H1 (cell line): ENCODE measurements around the gene XPO1. TPM values are rescaled to one million over a fixed set of nuclear protein-coding genes. Genes with fewer than 3 reads are reported as not detected.
"Not testable (repeated sequence)": the region's sequence is repeated elsewhere in the genome, so short reads cannot be mapped to it uniquely, and the experiment has no call there.

Experiments used
- CTCF ChIA-PET: fragments of 300-600 bp; sonication (Branson Sonifier 250); formaldehyde crosslinking; loops from one replicate; lab custom pipeline; 2021; ENCODE audit not compliant: partially characterized antibody; lab: Charles Lee
- POLR2A ChIA-PET: fragments of 300-600 bp; sonication (Branson Sonifier 250); formaldehyde crosslinking; loops from one replicate; lab custom pipeline; 2021; ENCODE audit warnings: inconsistent platforms; ENCODE audit not compliant: partially characterized antibody; lab: Charles Lee
- DNase-seq, 2 experiments: peaks; one replicate each; pipeline versions ENCODE4 v3.0.0 to v3.0.0-alpha.2; 2010 to 2022; ENCODE audit warnings: low spot score in 2 of 2, low read depth in 1 of 2, mixed read lengths in 1 of 2
- FAIRE-seq: peaks from 2 replicates; lab custom pipeline; 2011; peaks lifted over from hg19 to GRCh38; lab: Jason Lieb, UNC
- H2AFZ ChIP-seq: 2 replicates; pipeline ENCODE4 v1.8.1; 2012; ENCODE audit warnings: low read length, inconsistent platforms
- H2AK5ac ChIP-seq: 2 replicates; pipeline ENCODE4 v1.6.1; 2013; ENCODE audit warnings: low read depth, low read length
- H2BK120ac ChIP-seq: replicated peaks from 2 replicates; pipeline ENCODE3; 2013; ENCODE audit warnings: low read depth, low read length, inconsistent platforms
- H2BK12ac ChIP-seq: 2 replicates; pipeline ENCODE4 v1.6.1; 2013; ENCODE audit warnings: low read depth, low read length
- H2BK15ac ChIP-seq: 2 replicates; pipeline ENCODE4 v1.6.1; 2013; ENCODE audit warnings: low read length
- H2BK20ac ChIP-seq: 2 replicates; pipeline ENCODE4 v1.6.1; 2013; ENCODE audit warnings: low read length
- H2BK5ac ChIP-seq: 2 replicates; pipeline ENCODE4 v1.6.1; 2013; ENCODE audit warnings: low read depth, low read length
- H3K14ac ChIP-seq: 2 replicates; pipeline ENCODE4 v1.6.1; 2013; ENCODE audit warnings: inconsistent platforms; ENCODE audit not compliant: insufficient read length
- H3K18ac ChIP-seq: 2 replicates; pipeline ENCODE4 v1.6.1; 2013; ENCODE audit warnings: low read length; ENCODE audit errors: extremely low read depth
- H3K23ac ChIP-seq: 2 replicates; pipeline ENCODE4 v1.6.1; 2013; ENCODE audit warnings: inconsistent platforms; ENCODE audit not compliant: insufficient read length
- H3K23me2 ChIP-seq: 2 replicates; pipeline ENCODE4 v1.6.1; 2013; ENCODE audit warnings: low read depth, low read length
- H3K27ac ChIP-seq: 2 replicates; pipeline ENCODE4 v1.6.1; 2011; ENCODE audit warnings: low read depth, low read length, inconsistent platforms
- H3K27me3 ChIP-seq, 4 experiments: replicated peaks in 1 of 4; 1 replicate in 1 of 4; 2 replicates in 3 of 4; pipeline versions ENCODE4 v1.6.1 to v1.8.1; 2011 to 2013; ENCODE audit warnings: low read length in 3 of 4, mild to moderate bottlenecking in 3 of 4, inconsistent platforms in 2 of 4, mixed read lengths in 2 of 4, moderate library complexity in 1 of 4; ENCODE audit not compliant: control insufficient read depth in 3 of 4, insufficient read depth in 3 of 4; ENCODE audit errors: extremely low read depth in 1 of 4
- H3K36me3 ChIP-seq, 4 experiments: 2 replicates each; pipeline versions ENCODE4 v1.6.1 to v1.8.1; 2011 to 2013; ENCODE audit warnings: mild to moderate bottlenecking in 4 of 4, low read length in 3 of 4, moderate library complexity in 2 of 4, control low read depth in 1 of 4, inconsistent platforms in 1 of 4; ENCODE audit not compliant: insufficient read depth in 4 of 4, control insufficient read depth in 2 of 4
- H3K4ac ChIP-seq: replicated peaks from 2 replicates; pipeline ENCODE3; 2013; ENCODE audit warnings: low read length, low read depth, mixed read lengths, inconsistent platforms; ENCODE audit not compliant: insufficient read length
- H3K4me1 ChIP-seq, 4 experiments: replicated peaks in 1 of 4; 1 replicate in 1 of 4; 2 replicates in 3 of 4; pipeline versions ENCODE4 v1.6.1 to v1.8.1; 2011 to 2013; ENCODE audit warnings: low read length in 3 of 4, inconsistent platforms in 2 of 4, mixed read lengths in 1 of 4; ENCODE audit not compliant: insufficient read depth in 4 of 4, control insufficient read depth in 3 of 4
- H3K4me2 ChIP-seq, 2 experiments: 2 replicates each; pipeline versions ENCODE4 v1.6.1 to v1.8.1; 2011 to 2013; ENCODE audit warnings: low read depth in 2 of 2, low read length in 2 of 2, control low read depth in 1 of 2, inconsistent platforms in 1 of 2, mild to moderate bottlenecking in 1 of 2; ENCODE audit not compliant: insufficient read depth in 1 of 2
- H3K4me3 ChIP-seq, 4 experiments: fragments of 200-600, 300-600 bp in 1 of 4; sonication (generic), shearing (Covaris generic), sonication (Bioruptor Twin) in 1 of 4; 2 replicates each; pipeline versions ENCODE4 v1.5.1 to v1.8.1; 2011 to 2016; ENCODE audit warnings: low read length in 4 of 4, low read depth in 3 of 4, control low read depth in 2 of 4, inconsistent platforms in 2 of 4, mild to moderate bottlenecking in 2 of 4, mixed read lengths in 1 of 4, moderate library complexity in 1 of 4; ENCODE audit not compliant: insufficient read depth in 2 of 4; ENCODE audit errors: extremely low read depth in 1 of 4
- H3K56ac ChIP-seq: replicated peaks from 2 replicates; pipeline ENCODE3; 2013; ENCODE audit warnings: low read depth, mild to moderate bottlenecking, mixed read lengths, low read length, inconsistent platforms; ENCODE audit not compliant: insufficient read length
- H3K79me1 ChIP-seq: 2 replicates; pipeline ENCODE4 v1.6.1; 2013; ENCODE audit warnings: low read depth, low read length, control low read depth
- H3K79me2 ChIP-seq, 2 experiments: 2 replicates each; pipeline versions ENCODE4 v1.6.1 to v1.8.1; 2012 to 2013; ENCODE audit warnings: low read length in 2 of 2, mild to moderate bottlenecking in 2 of 2, inconsistent platforms in 1 of 2; ENCODE audit not compliant: insufficient read depth in 2 of 2, control insufficient read depth in 1 of 2
- H3K9ac ChIP-seq, 4 experiments: replicated peaks in 1 of 4; 1 replicate in 1 of 4; 2 replicates in 3 of 4; pipeline versions ENCODE4 v1.6.1 to v1.8.1; 2011 to 2013; ENCODE audit warnings: low read depth in 3 of 4, low read length in 3 of 4, control low read depth in 2 of 4, mild to moderate bottlenecking in 2 of 4, moderate library complexity in 2 of 4, inconsistent platforms in 1 of 4; ENCODE audit errors: extremely low read depth in 1 of 4
- H3K9me3 ChIP-seq, 2 experiments: 2 replicates each; pipeline versions ENCODE4 v1.6.1 to v1.8.1; 2012 to 2013; ENCODE audit warnings: mild to moderate bottlenecking in 2 of 2, moderate library complexity in 2 of 2, control low read depth in 1 of 2, inconsistent platforms in 1 of 2, low read depth in 1 of 2, low read length in 1 of 2, mixed read lengths in 1 of 2; ENCODE audit not compliant: insufficient read depth in 2 of 2
- H4K20me1 ChIP-seq, 2 experiments: replicated peaks in 1 of 2; 2 replicates each; pipeline versions ENCODE3 to v1.8.1; 2011 to 2013; ENCODE audit warnings: inconsistent platforms in 2 of 2, low read length in 2 of 2, mild to moderate bottlenecking in 1 of 2; ENCODE audit not compliant: insufficient read depth in 2 of 2, control insufficient read depth in 1 of 2
- H4K5ac ChIP-seq: 2 replicates; pipeline ENCODE4 v1.6.1; 2013; ENCODE audit warnings: low read length, low read depth, mixed read lengths, inconsistent platforms; ENCODE audit not compliant: insufficient read length
- H4K8ac ChIP-seq: 2 replicates; pipeline ENCODE4 v1.8.0; 2013; ENCODE audit warnings: mild to moderate bottlenecking, moderate library complexity, low read length, inconsistent platforms; ENCODE audit not compliant: insufficient read depth; ENCODE audit errors: extremely low read depth
- H4K91ac ChIP-seq: replicated peaks from 2 replicates; pipeline ENCODE3; 2013; ENCODE audit warnings: low read length, mixed read lengths, inconsistent platforms; ENCODE audit not compliant: insufficient read length
- WGBS, 2 experiments: shearing (Covaris generic) in 1 of 2; methylation state at CpG; one replicate each; pipeline versions ENCODE4 v1.1.6 to v1.1.7; 2013 to 2015; ENCODE audit warnings: low lambda C conversion rate in 2 of 2, mixed read lengths in 2 of 2, inconsistent platforms in 1 of 2, low coverage in 1 of 2, missing lambda C conversion rate in 1 of 2; ENCODE audit not compliant: insufficient replicate concordance in 2 of 2, insufficient coverage in 1 of 2, insufficient read length in 1 of 2; ENCODE audit errors: extremely low coverage in 1 of 2, missing lambda C conversion rate in 1 of 2; 5-methylcytosine and 5-hydroxymethylcytosine counted together
- polyA plus RNA-seq, 7 experiments: library from polyadenylated mRNA; depleted of rRNA in 3 of 7; stranded (reverse) in 5 of 7; unstranded in 2 of 7; fragments of >200 nt in 5 of 7; fragments of 200-250 nt in 2 of 7; gene quantifications; 1 replicate in 5 of 7; 2 replicates in 1 of 7; 4 replicates in 1 of 7; pipeline versions ENCODE4 v1.2.1 to v1.2.3, GENCODE V29; 2011 to 2013; ENCODE audit warnings: missing spikeins in 2 of 7, mixed read lengths in 2 of 7
- total RNA-seq: library from RNA; stranded (reverse); fragmentation: NEBNext Ultra II Directional; extraction: Animal tissue kit (Norgen Biotek cat#: 25700); gene quantifications from 2 replicates; pipeline ENCODE4 v1.2.1, GENCODE V29; 2021

Gene XPO1
- total and polyA plus RNA-seq, 2 of the 8 experiments (the other 6 are each of a cell fraction or from before 2014, with no cell fraction given), result 110 to 296 TPM

- H2BK20ac ChIP-seq, H4K8ac ChIP-seq, H4K91ac ChIP-seq, H3K36me3 ChIP-seq, H2BK15ac ChIP-seq, H2BK12ac ChIP-seq, H4K5ac ChIP-seq, H2BK5ac ChIP-seq, H3K4me3 ChIP-seq, H2BK120ac ChIP-seq, H2AFZ ChIP-seq, H3K27me3 ChIP-seq, H3K4ac ChIP-seq, H4K20me1 ChIP-seq, H3K23me2 ChIP-seq, H3K18ac ChIP-seq, H3K4me2 ChIP-seq, H3K4me1 ChIP-seq, DNase-seq, H3K9ac ChIP-seq, H3K56ac ChIP-seq, FAIRE-seq, H3K79me1 ChIP-seq, H2AK5ac ChIP-seq, H3K27ac ChIP-seq, H3K23ac ChIP-seq, H3K9me3 ChIP-seq, H3K14ac ChIP-seq: not testable (repeated sequence)
- ChIA-PET CTCF (interaction anchor here (0.6 to 2.2 kb wide), 4 partner anchors 9 to 69 kb away, joined by 3 to 11 read pairs (median 4); no protein-coding TSS in a partner anchor), POLR2A (interaction anchor here (1.1 to 3.2 kb wide), 4 partner anchors 9 to 69 kb away, joined by 3 to 8 read pairs (median 6); no protein-coding TSS in a partner anchor)
- peaks cover 19 to 77% of the 10 kb centered on the region in 2 experiments for H3K79me2 ChIP-seq
- WGBS, 2 experiments, result 98% methylated on average over 10 of the region's 10 CpGs; no CpG with 5 or more reads in 1 of the 2 experiments
These were observed 69.9 kb downstream of the XPO1 start for GRCh38 chr2:61468231-61468630.
